ENCODE results near the gene ELAPOR2. TPM values are rescaled to one million over a fixed set of nuclear protein-coding genes. Genes with fewer than 3 reads are reported as not detected.

The ELAPOR2 gene
- total RNA-seq, 1 donor from 2014 or later = 3.9 TPM

- Histone ChIP-seq H3K36me3 (ENCODE audit: control insufficient read depth, insufficient read depth, low read length) (no peaks in the 10 kb centered on the region), H3K4me3 (ENCODE audit: low read depth, low read length) (no peak overlapping the region), H3K27me3 (ENCODE audit: control insufficient read depth, insufficient read depth, low read length) (no peaks in the 10 kb centered on the region)
- FAIRE-seq (peak; percentile 23), DNase-seq (ENCODE audit: low read depth) (no peak)
- no peak for TF ChIP-seq CTCF (IDR thresholded peaks at IDR 0.05; ENCODE audit: insufficient read depth, low read length, severe bottlenecking)
Measured at GRCh38 chr7:87082675-87083074, 23.2 kb upstream of the ELAPOR2 start.

- Histone ChIP-seq H3K27me3 (ENCODE audit: control insufficient read depth, insufficient read depth, low read length) (no peaks in the 10 kb centered on the region), H3K4me3 (ENCODE audit: low read depth, low read length) (no peak overlapping the region), H3K36me3 (ENCODE audit: control insufficient read depth, insufficient read depth, low read length) (no peaks in the 10 kb centered on the region)
- DNase-seq (ENCODE audit: low read depth) = no peak
- no peak for TF ChIP-seq CTCF (IDR thresholded peaks at IDR 0.05; ENCODE audit: insufficient read depth, low read length, severe bottlenecking)
- FAIRE-seq = no peak
Measured at GRCh38 chr7:87075671-87076404, 16.4 kb upstream of the ELAPOR2 start.

GRCh38 chr7:87067788-87068187, 8.3 kb upstream of the ELAPOR2 start:
- DNase-seq (ENCODE audit: low read depth) = no peak
- Histone ChIP-seq H3K27me3 (ENCODE audit: control insufficient read depth, insufficient read depth, low read length) (no peaks in the 10 kb centered on the region), H3K4me3 (ENCODE audit: low read depth, low read length) (no peak overlapping the region), H3K36me3 (ENCODE audit: control insufficient read depth, insufficient read depth, low read length) (no peaks in the 10 kb centered on the region)
- TF ChIP-seq CTCF (IDR thresholded peaks at IDR 0.05; ENCODE audit: insufficient read depth, low read length, severe bottlenecking) = no peak
- FAIRE-seq = no peak

GRCh38 chr7:87060288-87060537, 759 bp upstream of the ELAPOR2 start:
- DNase-seq (ENCODE audit: low read depth) (no peak), FAIRE-seq (no peak)
- Histone ChIP-seq H3K36me3 (ENCODE audit: control insufficient read depth, insufficient read depth, low read length) (no peaks in the 10 kb centered on the region), H3K27me3 (ENCODE audit: control insufficient read depth, insufficient read depth, low read length) (no peaks in the 10 kb centered on the region), H3K4me3 (ENCODE audit: low read depth, low read length) (no peak overlapping the region)
- no peak for TF ChIP-seq CTCF (IDR thresholded peaks at IDR 0.05; ENCODE audit: insufficient read depth, low read length, severe bottlenecking)

GRCh38 chr7:87058744-87059524, 520 bp downstream of the ELAPOR2 start:
- TF ChIP-seq CTCF (IDR thresholded peaks at IDR 0.05; ENCODE audit: insufficient read depth, low read length, severe bottlenecking) = no peak
- FAIRE-seq = no peak
- H3K27me3 ChIP-seq (ENCODE audit: control insufficient read depth, insufficient read depth, low read length) = no peaks in the 10 kb centered on the region
- DNase-seq (ENCODE audit: low read depth) = no peak
- no peaks in the 10 kb centered on the region for H3K36me3 ChIP-seq (ENCODE audit: control insufficient read depth, insufficient read depth, low read length)
- peak overlapping the region; percentile 24 for H3K4me3 ChIP-seq (ENCODE audit: low read depth, low read length)

Measured in bronchial epithelial cell (primary cell).